ENCODE measurements around the gene OSBP2. TPM values are rescaled to one million over a fixed set of nuclear protein-coding genes. Genes with fewer than 3 reads are reported as not detected.

OSBP2 gene
- total and polyA plus RNA-seq, 2 of the 13 experiments (the other 11 are each of a cell fraction or from before 2014, with no cell fraction given) = 5.0 to 7.7 TPM

DNA sequence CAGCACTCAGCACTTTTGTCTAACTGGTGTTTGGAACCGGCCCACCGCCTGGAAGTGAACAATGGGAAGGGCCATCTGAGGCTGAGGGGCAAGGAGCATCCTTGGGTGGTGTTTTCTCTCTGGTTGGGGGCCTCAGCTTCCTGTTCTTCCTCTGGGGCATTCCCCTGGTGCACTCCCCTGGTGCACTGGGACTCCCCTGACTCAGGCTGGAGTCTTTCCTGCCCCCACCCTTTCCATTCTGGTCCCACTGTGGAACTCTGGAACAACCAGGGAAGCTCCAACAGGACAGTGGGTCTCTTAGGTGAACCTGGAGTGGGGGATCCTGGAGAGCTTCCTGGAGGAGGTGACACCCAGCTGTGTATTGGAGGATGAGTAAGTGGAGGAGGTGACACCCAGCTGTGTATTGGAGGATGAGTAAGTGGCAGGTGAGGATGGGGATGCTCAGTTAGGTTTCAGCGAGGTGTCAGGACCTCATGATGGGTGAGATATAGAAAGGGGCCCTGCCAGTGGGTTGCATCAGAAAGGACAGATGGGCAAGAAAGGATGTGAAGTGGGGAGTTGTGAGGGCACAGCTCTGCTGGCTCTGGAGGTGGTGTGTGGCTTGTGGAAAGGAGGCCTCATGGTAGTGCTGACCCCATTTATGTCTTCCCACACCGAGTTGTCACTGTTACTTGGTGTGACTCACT is 132.1 kb downstream of the OSBP2 start:
- Histone ChIP-seq H3K27me3 (ENCODE audit: control insufficient read depth in 1 of 2, insufficient read depth in 2 of 2, low read length in 2 of 2) (peaks cover 10 to 63% of the 10 kb centered on the region in 2 experiments; a peak in 4 of 5 replicates), H2AFZ (ENCODE audit: low read length) (no peak overlapping the region), H3K36me3 (replicated peaks in 1 of 2; ENCODE audit: control insufficient read depth in 1 of 2, insufficient read depth in 2 of 2, low read length in 2 of 2) (no peaks in the 10 kb centered on the region), H3K9me3 (ENCODE audit: low read length) (no peaks in the 10 kb centered on the region), H3K27ac (ENCODE audit: extremely low read length, insufficient read depth, low read length) (no peak overlapping the region), H3K4me1 (ENCODE audit: insufficient read depth, low read length) (no peaks in the 10 kb centered on the region), H3K4me2 (ENCODE audit: low read depth, low read length) (no peak overlapping the region), H4K20me1 (ENCODE audit: insufficient read depth, low read length) (no peaks in the 10 kb centered on the region), H3K9ac (ENCODE audit: insufficient read depth, low read depth, low read length) (no peak overlapping the region), H3K79me2 (ENCODE audit: insufficient read depth, low read length) (no peaks in the 10 kb centered on the region), H3K4me3 (replicated peaks in 1 of 3; ENCODE audit: insufficient read depth in 1 of 3, low read depth in 2 of 3, low read length in 3 of 3) (no peak overlapping the region)
- intact Hi-C loops (cut with micrococcal nuclease; ENCODE audit: unreplicated experiment) = no loop called here
- BruUV-seq (replicated peaks) = no TSS peak
- in situ Hi-C loops (cut with HindIII; ENCODE audit: extremely low pct_ligation_motif_present, low pct_unique_long_range_greater_than_20kb) = no loop called here
- ATAC-seq = no peak
- no peak for DNase-seq (ENCODE audit: low spot score)
- TF ChIP-seq, protein P1, sequence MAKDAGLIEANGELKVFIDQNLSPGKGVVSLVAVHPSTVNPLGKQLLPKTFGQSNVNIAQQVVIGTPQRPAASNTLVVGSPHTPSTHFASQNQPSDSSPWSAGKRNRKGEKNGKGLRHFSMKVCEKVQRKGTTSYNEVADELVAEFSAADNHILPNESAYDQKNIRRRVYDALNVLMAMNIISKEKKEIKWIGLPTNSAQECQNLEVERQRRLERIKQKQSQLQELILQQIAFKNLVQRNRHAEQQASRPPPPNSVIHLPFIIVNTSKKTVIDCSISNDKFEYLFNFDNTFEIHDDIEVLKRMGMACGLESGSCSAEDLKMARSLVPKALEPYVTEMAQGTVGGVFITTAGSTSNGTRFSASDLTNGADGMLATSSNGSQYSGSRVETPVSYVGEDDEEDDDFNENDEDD (CRISPR knock-in tag; IDR thresholded peaks at IDR 0.05; ENCODE audit: borderline replicate concordance) = no peak
- TF ChIP-seq TBX2 (CRISPR knock-in tag; IDR thresholded peaks at IDR 0.05; ENCODE audit: borderline replicate concordance) (no peak), ARNTL (CRISPR knock-in tag; IDR thresholded peaks at IDR 0.05) (no peak), SMAD9 (CRISPR knock-in tag; IDR thresholded peaks at IDR 0.05) (no peak), ZNF550 (CRISPR knock-in tag; IDR thresholded peaks at IDR 0.05; ENCODE audit: borderline replicate concordance) (no peak), ZNF432 (CRISPR knock-in tag; IDR thresholded peaks at IDR 0.05; ENCODE audit: borderline replicate concordance) (no peak), KDM3A (CRISPR knock-in tag; IDR thresholded peaks at IDR 0.05; ENCODE audit: low read depth) (no peak)
- TF ChIP-seq, protein P2, sequence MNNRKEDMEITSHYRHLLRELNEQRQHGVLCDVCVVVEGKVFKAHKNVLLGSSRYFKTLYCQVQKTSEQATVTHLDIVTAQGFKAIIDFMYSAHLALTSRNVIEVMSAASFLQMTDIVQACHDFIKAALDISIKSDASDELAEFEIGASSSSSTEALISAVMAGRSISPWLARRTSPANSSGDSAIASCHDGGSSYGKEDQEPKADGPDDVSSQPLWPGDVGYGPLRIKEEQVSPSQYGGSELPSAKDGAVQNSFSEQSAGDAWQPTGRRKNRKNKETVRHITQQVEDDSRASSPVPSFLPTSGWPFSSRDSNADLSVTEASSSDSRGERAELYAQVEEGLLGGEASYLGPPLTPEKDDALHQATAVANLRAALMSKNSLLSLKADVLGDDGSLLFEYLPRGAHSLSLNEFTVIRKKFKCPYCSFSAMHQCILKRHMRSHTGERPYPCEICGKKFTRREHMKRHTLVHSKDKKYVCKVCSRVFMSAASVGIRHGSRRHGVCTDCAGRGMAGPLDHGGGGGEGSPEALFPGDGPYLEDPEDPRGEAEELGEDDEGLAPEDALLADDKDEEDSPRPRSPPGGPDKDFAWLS (CRISPR knock-in tag; IDR thresholded peaks at IDR 0.05; ENCODE audit: borderline replicate concordance) = no peak
- TF ChIP-seq, protein P3, sequence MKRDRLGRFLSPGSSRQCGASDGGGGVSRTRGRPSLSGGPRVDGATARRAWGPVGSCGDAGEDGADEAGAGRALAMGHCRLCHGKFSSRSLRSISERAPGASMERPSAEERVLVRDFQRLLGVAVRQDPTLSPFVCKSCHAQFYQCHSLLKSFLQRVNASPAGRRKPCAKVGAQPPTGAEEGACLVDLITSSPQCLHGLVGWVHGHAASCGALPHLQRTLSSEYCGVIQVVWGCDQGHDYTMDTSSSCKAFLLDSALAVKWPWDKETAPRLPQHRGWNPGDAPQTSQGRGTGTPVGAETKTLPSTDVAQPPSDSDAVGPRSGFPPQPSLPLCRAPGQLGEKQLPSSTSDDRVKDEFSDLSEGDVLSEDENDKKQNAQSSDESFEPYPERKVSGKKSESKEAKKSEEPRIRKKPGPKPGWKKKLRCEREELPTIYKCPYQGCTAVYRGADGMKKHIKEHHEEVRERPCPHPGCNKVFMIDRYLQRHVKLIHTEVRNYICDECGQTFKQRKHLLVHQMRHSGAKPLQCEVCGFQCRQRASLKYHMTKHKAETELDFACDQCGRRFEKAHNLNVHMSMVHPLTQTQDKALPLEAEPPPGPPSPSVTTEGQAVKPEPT (CRISPR knock-in tag; IDR thresholded peaks at IDR 0.05; ENCODE audit: low read depth) = no peak
- TF ChIP-seq, protein P4, sequence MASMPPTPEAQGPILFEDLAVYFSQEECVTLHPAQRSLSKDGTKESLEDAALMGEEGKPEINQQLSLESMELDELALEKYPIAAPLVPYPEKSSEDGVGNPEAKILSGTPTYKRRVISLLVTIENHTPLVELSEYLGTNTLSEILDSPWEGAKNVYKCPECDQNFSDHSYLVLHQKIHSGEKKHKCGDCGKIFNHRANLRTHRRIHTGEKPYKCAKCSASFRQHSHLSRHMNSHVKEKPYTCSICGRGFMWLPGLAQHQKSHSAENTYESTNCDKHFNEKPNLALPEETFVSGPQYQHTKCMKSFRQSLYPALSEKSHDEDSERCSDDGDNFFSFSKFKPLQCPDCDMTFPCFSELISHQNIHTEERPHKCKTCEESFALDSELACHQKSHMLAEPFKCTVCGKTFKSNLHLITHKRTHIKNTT (CRISPR knock-in tag; IDR thresholded peaks at IDR 0.05) = no peak
- TF ChIP-seq, protein P5, sequence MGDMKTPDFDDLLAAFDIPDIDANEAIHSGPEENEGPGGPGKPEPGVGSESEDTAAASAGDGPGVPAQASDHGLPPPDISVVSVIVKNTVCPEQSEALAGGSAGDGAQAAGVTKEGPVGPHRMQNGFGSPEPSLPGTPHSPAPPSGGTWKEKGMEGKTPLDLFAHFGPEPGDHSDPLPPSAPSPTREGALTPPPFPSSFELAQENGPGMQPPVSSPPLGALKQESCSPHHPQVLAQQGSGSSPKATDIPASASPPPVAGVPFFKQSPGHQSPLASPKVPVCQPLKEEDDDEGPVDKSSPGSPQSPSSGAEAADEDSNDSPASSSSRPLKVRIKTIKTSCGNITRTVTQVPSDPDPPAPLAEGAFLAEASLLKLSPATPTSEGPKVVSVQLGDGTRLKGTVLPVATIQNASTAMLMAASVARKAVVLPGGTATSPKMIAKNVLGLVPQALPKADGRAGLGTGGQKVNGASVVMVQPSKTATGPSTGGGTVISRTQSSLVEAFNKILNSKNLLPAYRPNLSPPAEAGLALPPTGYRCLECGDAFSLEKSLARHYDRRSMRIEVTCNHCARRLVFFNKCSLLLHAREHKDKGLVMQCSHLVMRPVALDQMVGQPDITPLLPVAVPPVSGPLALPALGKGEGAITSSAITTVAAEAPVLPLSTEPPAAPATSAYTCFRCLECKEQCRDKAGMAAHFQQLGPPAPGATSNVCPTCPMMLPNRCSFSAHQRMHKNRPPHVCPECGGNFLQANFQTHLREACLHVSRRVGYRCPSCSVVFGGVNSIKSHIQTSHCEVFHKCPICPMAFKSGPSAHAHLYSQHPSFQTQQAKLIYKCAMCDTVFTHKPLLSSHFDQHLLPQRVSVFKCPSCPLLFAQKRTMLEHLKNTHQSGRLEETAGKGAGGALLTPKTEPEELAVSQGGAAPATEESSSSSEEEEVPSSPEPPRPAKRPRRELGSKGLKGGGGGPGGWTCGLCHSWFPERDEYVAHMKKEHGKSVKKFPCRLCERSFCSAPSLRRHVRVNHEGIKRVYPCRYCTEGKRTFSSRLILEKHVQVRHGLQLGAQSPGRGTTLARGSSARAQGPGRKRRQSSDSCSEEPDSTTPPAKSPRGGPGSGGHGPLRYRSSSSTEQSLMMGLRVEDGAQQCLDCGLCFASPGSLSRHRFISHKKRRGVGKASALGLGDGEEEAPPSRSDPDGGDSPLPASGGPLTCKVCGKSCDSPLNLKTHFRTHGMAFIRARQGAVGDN (CRISPR knock-in tag; IDR thresholded peaks at IDR 0.05) = no peak
- POLR2A ChIA-PET = no interaction called here
- 8% methylated on average over 4 of the region's 4 CpGs for WGBS (ENCODE audit: low lambda C conversion rate)
- FAIRE-seq = no peak
- CTCF ChIA-PET (ENCODE audit: low intra/inter-chr PET ratio, low total read pairs) = no interaction called here
